NCI-H1417 treated with DMSO at 0.1 percent for 48 hours (cell line): ENCODE data around the gene RPL7A.
"Not testable (repeated sequence)": the region's sequence is repeated elsewhere in the genome, so short reads cannot be mapped to it uniquely, and the experiment has no call there.

Experiments
- DNase-seq: peaks from one replicate; lab custom pipeline; 2025; lab: John Stamatoyannopoulos, UW

RPL7A gene

GRCh38 chr9:133327834-133328484, 20.1 kb upstream of the RPL7A start:
- DNase-seq, result no peak

DNA sequence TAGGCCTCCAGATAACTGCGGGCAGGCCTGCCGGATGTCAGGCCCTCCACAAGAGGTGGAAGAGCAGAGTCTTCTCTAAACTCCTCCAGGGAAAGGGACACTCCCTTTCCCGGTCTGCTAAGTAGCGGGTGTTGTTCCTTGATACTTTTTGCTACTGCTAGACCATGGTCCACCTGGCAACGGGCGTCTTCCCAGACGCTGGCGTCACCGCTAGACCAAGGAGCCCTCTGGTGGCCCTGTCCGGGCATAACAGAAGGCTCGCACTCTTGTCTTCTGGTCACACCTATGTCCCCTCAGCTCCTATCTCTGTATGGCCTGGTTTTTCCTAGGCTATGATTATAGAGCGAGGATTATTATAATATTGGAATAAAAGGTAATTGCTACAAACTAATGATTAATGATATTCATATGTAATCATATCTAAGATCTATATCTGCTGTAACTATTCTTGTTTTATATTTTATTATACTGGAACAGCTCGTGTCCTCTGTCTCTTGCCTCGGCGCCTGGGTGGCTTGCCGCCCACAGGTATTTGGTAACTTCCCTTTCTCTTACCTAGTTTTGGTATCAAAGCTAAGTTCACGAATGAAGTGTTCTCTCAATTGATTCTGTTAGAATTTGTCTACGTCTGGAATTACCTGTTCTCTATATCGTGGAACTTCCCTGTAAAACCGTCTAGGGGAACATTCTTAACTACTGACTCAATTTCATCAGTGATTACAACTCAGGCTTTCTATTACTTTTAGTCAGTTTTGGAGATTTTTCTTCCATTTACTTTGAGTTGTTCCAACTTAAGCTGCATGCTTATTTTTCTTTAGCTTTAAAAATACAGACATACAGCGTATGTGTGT, 18.5 kb upstream of the RPL7A start:
- DNase-seq, result not testable (repeated sequence)

DNA sequence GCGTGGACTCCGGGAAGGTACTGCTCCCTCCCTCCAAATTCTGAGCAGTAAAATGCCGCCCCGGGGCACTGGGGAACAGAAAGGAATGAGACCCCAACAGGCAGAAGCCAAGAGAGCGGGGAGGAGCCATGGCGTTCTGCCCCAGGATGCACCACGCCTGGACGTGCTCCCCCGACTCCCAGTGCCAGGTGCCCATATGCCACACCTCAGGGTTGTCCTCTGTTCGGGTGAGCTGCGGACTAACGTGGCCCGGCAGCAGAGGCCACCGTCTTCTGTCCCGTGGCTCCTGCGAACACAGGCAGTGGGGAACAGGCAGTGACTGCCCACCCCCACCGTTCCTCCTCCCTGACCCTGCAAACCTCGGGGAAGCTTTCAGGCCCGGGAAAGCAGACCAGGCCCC, 16.8 kb upstream of the RPL7A start:
- DNase-seq, result no peak

- no peak for DNase-seq
These were observed 16.2 kb upstream of the RPL7A start for GRCh38 chr9:133331641-133332380.

GRCh38 chr9:133332381-133332730, 15.7 kb upstream of the RPL7A start:
- no peak for DNase-seq

DNA sequence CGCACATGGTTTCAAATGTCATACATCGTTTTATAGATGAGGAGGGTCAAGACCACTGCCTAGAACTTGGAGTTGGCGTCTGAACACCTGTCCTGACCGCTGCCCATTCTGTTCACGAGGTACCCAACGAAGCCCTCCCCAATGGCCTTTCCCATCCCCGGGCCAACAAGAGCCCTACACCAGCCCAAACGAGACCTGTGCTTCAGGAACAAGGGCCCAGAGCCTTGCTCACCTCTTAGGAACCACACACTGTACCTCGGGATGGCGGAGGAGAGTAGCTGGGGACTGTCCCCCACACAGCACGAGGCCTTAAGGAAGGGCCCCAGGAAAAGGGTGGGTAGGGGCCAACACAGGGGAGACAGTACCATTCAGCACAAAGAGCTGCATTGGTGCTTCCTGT, 15.0 kb upstream of the RPL7A start:
- DNase-seq, result no peak

GRCh38 chr9:133333566-133333965, 14.5 kb upstream of the RPL7A start:
- no peak for DNase-seq

DNA sequence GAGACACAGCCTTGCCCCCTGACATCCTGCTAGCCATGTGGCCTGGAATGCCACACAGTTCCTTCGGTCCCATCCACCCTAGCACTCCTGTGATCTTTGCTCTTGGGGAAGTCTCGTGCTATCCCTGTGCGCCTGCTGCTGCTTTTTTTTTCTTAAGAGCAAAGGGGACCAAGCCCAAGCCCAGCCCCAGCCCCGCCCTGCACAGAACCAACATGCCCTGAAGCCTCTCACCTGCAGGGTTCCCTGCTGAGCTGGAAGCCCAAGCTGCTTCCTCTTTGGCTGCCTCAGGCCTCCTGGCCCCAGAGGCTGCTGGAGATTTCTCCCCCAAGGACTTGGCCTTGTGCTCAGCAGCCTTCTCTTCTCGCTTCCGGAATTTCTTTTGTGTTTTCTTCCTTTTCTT, 13.9 kb upstream of the RPL7A start:
- no peak for DNase-seq

DNA sequence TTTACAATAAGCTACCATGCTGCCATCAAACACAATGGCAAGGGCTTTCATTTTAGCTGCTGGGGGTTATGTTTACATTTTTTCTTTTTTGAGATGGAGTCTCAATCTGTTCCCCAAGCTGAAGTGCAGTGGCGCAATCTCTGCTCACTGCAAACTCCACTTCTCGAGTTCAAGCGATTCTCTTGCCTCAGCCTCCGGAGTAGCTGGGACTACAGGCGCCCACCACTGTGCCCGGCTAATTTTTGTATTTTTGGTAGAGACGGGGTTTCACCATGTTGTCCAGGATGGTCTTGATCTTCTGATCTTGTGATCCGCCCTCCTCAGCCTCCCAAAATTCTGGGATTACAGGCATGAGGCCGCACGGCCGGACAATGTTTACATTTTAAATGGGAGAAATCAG, 13.1 kb upstream of the RPL7A start:
- not testable (repeated sequence) for DNase-seq

GRCh38 chr9:133335924-133336811, 11.8 kb upstream of the RPL7A start, which contains the start of gene SURF6:
Gene SURF6, minus strand, starts transcription at chr9:133336188. Its CDS starts 56 bp downstream, at chr9:133336132.
- peak; percentile 73 for DNase-seq

DNA sequence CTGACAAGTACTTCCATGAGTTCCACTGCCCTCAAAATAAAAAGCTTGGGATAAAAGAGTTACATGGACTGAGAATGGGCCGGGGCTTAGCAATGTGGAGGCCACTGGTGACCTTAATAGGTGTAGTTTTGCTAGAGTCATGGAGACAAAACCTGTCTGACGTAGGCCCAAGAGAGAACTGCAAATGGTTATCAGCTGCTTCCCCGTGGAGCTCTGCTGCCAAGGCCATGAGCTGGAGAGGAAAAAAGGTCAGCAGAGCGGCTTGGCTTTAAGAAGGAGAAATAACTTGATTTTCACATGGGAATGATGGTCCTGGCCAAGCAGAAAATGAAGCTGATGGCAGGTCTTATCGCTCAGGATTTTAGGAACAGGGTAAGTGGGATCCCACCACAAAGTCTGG, 8.4 kb upstream of the RPL7A start:
- no peak for DNase-seq

DNA sequence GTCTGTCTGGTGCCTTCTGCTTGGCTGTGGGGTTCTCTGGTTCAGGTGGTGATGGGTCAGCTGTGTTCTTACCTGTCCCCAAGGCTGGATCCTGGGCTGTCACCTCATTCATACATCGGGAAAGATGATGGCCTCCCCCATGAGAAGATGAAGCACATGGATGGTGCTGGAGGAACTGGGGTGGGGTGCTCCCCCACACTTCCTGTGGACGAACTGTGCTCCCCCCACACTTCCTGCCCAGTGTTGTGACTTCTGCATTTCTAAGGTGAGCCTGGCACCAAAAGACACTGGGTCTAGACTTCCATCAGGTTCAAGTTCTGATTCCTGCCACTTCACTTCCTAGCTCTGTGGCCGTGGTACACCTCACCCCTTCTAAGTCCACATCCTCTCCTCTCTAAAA, 7.8 kb upstream of the RPL7A start:
- DNase-seq, result no peak

DNA sequence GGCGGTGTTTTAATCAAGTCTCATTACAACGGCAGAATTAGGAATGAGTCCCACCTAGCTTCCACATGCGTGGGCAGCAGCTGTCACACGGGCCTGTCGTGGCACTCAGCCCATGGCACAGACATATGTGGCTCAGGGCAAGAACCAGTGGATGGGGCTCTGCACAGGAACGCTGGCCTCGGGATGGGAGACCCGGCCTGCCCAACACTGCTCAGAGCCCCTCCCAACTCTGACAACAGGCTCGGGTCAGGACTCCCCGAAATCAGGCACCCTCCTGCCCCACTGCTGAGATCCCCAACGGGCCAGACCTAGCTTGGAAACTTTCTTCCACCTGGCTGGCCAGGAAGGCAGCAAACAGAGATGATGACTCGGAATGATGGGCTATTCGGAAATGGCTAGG, 7.1 kb upstream of the RPL7A start:
- DNase-seq, result no peak

- DNase-seq, result no peak
These were observed 6.5 kb upstream of the RPL7A start for GRCh38 chr9:133341369-133342068.

- no peak for DNase-seq
These were observed 6.0 kb upstream of the RPL7A start for GRCh38 chr9:133342069-133342406.

DNA sequence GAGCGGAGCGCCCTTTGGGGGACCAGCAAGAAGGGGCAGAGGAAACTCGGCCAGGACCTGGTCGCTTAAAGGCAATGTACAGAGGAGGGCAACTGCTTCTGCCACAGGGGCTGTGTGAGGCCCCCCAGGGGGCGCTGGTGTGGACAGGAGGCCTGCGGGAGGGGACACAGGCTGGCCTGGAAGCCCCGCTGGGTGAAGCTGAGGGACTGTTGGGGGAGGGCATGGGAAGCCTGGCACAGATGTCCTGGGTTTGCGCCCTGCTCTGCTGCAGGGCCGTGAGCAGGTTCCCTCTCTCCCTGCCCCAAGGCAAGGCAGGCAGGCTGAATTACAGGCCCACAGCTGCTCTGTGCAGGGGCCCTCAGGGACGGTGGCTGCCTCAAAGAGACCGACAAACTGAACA, 5.4 kb upstream of the RPL7A start:
- DNase-seq, result no peak

- no peak for DNase-seq
These were observed 3.9 kb upstream of the RPL7A start for GRCh38 chr9:133344071-133344470.

GRCh38 chr9:133344979-133345378, 3.0 kb upstream of the RPL7A start:
- no peak for DNase-seq

GRCh38 chr9:133345596-133345995, 2.4 kb upstream of the RPL7A start:
- DNase-seq, result no peak

GRCh38 chr9:133346021-133346785, 1.8 kb upstream of the RPL7A start:
- no peak for DNase-seq
